KMS-11 (cell line): Measurements from ENCODE around the gene KCNQ1.

Experiments used
- H2AFZ ChIP-seq: fragments of 200-600 bp; sonication (generic); 2 replicates; pipeline ENCODE4 v1.6.1; 2016; ENCODE audit warnings: antibody characterized with exemption, mixed run types, low read depth
- H3K27ac ChIP-seq: fragments of 200-600 bp; sonication (generic); 2 replicates; pipeline ENCODE4 v1.6.1; 2016; ENCODE audit warnings: mild to moderate bottlenecking, mixed run types
- H3K27me3 ChIP-seq: fragments of 200-600 bp; sonication (generic); 2 replicates; pipeline ENCODE4 v1.6.1; 2017; ENCODE audit warnings: mild to moderate bottlenecking, low read depth, mixed run types, moderate library complexity; ENCODE audit not compliant: insufficient read depth
- H3K36me3 ChIP-seq: fragments of 200-600 bp; sonication (generic); 2 replicates; pipeline ENCODE4 v1.6.1; 2017; ENCODE audit warnings: mild to moderate bottlenecking, mixed run types; ENCODE audit not compliant: insufficient read depth
- H3K4me1 ChIP-seq: fragments of 200-600 bp; sonication (generic); 2 replicates; pipeline ENCODE4 v1.6.1; 2016; ENCODE audit warnings: mild to moderate bottlenecking, low read depth, mixed run types; ENCODE audit not compliant: poor library complexity, severe bottlenecking
- H3K4me2 ChIP-seq: fragments of 200-600 bp; sonication (generic); 2 replicates; pipeline ENCODE4 v1.7.0; 2016; ENCODE audit warnings: mild to moderate bottlenecking, mixed run types
- H3K4me3 ChIP-seq: fragments of 200-600 bp; sonication (generic); IDR thresholded peaks from 2 replicates; pipeline ENCODE4 v1.6.1; 2017; ENCODE audit warnings: low read depth, low read length, mixed read lengths; ENCODE audit not compliant: insufficient read depth
- H3K79me2 ChIP-seq: fragments of 200-600 bp; sonication (generic); 2 replicates; pipeline ENCODE4 v1.6.1; 2016; ENCODE audit warnings: low read depth, mixed run types; ENCODE audit not compliant: insufficient read depth
- H3K9ac ChIP-seq: fragments of 200-600 bp; sonication (generic); 2 replicates; pipeline ENCODE4 v1.6.1; 2016; ENCODE audit warnings: mild to moderate bottlenecking, mixed run types
- H4K20me1 ChIP-seq: fragments of 200-600 bp; sonication (generic); 2 replicates; pipeline ENCODE4 v1.6.1; 2016; ENCODE audit warnings: mild to moderate bottlenecking, mixed run types; ENCODE audit not compliant: insufficient read depth
- TF ChIP-seq, protein P1 (sequence below): fragments of 200-600 bp; sonication (generic); conservative IDR thresholded peaks from 2 replicates; pipeline ENCODE4 v1.6.1; 2017; ENCODE audit warnings: low read depth, mild to moderate bottlenecking, antibody characterized with exemption, low read length, moderate library complexity, mixed read lengths

The KCNQ1 gene

DNA sequence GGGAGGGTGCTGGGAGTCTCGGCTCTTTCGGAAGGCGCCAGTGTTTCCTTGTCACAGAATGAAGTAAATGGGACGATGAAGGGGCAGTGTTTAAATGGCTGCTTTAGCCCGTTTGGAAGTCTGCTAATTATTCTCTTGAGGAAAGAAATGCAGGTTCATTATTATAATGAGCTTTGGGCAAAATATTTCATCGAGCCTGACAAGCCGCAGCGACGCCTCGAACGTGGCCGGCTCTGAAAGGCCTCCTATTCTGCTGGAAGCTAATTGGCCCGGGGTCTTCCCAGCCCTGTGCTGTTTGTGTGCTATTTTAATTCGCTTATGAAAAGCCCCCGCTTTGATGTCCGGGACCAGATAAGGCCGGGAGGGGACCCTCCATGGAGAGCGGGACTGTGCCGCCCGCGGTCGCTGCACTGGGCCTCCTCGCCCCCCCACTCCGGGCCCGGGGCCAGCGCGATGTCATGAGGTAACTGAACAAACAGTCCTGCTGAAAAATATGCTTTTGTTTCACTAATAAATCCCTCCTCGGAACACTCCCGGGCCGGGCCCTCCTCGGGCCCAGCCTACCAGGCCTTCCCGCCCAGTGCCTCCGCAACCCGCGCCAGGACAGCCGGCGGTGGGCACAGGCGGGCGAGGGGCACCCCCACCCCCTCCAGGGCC is 362.3 kb downstream of the KCNQ1 start:
- Histone ChIP-seq H4K20me1 (no peaks in the 10 kb centered on the region), H3K36me3 (no peaks in the 10 kb centered on the region), H3K4me3 (no peak overlapping the region), H3K27me3 (no peaks in the 10 kb centered on the region), H3K4me1 (no peaks in the 10 kb centered on the region), H3K27ac (no peak overlapping the region), H3K79me2 (no peaks in the 10 kb centered on the region), H3K4me2 (no peak overlapping the region), H2AFZ (no peak overlapping the region), H3K9ac (no peak overlapping the region)
- TF ChIP-seq, protein P1, sequence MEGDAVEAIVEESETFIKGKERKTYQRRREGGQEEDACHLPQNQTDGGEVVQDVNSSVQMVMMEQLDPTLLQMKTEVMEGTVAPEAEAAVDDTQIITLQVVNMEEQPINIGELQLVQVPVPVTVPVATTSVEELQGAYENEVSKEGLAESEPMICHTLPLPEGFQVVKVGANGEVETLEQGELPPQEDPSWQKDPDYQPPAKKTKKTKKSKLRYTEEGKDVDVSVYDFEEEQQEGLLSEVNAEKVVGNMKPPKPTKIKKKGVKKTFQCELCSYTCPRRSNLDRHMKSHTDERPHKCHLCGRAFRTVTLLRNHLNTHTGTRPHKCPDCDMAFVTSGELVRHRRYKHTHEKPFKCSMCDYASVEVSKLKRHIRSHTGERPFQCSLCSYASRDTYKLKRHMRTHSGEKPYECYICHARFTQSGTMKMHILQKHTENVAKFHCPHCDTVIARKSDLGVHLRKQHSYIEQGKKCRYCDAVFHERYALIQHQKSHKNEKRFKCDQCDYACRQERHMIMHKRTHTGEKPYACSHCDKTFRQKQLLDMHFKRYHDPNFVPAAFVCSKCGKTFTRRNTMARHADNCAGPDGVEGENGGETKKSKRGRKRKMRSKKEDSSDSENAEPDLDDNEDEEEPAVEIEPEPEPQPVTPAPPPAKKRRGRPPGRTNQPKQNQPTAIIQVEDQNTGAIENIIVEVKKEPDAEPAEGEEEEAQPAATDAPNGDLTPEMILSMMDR: no peak

- no peak overlapping the region for H3K27ac ChIP-seq
- H3K27me3 ChIP-seq: no peaks in the 10 kb centered on the region
Measured at GRCh38 chr11:2807801-2808241, 363.0 kb downstream of the KCNQ1 start.

GRCh38 chr11:2808850-2809846 is 364.3 kb downstream of the KCNQ1 start:
- Histone ChIP-seq H3K4me3 (no peak overlapping the region), H3K27ac (no peak overlapping the region), H3K4me1 (no peaks in the 10 kb centered on the region), H2AFZ (no peak overlapping the region), H3K36me3 (no peaks in the 10 kb centered on the region), H4K20me1 (no peaks in the 10 kb centered on the region), H3K79me2 (no peaks in the 10 kb centered on the region), H3K9ac (no peak overlapping the region), H3K27me3 (no peaks in the 10 kb centered on the region), H3K4me2 (no peak overlapping the region)
- TF ChIP-seq, protein P1: no peak

More at GRCh38 chr11:2807801-2808241, 363.0 kb downstream of the KCNQ1 start:
- H3K9ac ChIP-seq: no peak overlapping the region
- no peaks in the 10 kb centered on the region for H3K36me3 ChIP-seq
- H3K4me3 ChIP-seq: no peak overlapping the region
- H2AFZ ChIP-seq: no peak overlapping the region
- no peaks in the 10 kb centered on the region for H4K20me1 ChIP-seq
- no peaks in the 10 kb centered on the region for H3K79me2 ChIP-seq
- no peaks in the 10 kb centered on the region for H3K4me1 ChIP-seq
- no peak overlapping the region for H3K4me2 ChIP-seq
- TF ChIP-seq, protein P1: no peak

DNA sequence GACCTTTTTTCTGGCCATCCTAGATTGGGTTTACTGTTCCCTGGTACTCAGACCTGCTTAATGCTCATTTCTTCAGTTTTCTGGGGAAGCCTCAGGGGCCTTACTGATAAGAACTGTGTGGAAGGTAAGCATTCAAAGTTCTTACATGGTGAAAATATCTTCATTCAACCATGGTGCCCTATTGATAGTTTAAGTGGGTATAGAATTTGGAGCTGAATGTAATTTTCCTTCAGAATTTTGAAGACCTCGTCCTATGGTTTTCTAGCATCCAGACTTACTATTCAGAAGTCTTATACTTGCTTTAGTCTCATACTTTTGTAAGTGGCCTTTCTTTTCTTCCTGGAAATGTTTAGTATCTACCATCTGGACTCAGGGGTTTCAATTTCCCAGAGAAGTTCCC is 365.0 kb downstream of the KCNQ1 start:
- Histone ChIP-seq H3K27me3 (no peaks in the 10 kb centered on the region), H2AFZ (no peak overlapping the region), H3K36me3 (no peaks in the 10 kb centered on the region)

More for the DNA sequence above, 365.0 kb downstream of the KCNQ1 start:
- no peaks in the 10 kb centered on the region for H3K79me2 ChIP-seq
- H3K4me2 ChIP-seq: no peak overlapping the region
- no peak overlapping the region for H3K27ac ChIP-seq
- no peak overlapping the region for H3K9ac ChIP-seq
- TF ChIP-seq, protein P1: no peak
- no peaks in the 10 kb centered on the region for H3K4me1 ChIP-seq
- no peak overlapping the region for H3K4me3 ChIP-seq
- H4K20me1 ChIP-seq: no peaks in the 10 kb centered on the region
